ENCODE measurements around the gene PMM2.
"Not testable (repeated sequence)": the region's sequence is repeated elsewhere in the genome, so short reads cannot be mapped to it uniquely, and the experiment has no call there.

DNA sequence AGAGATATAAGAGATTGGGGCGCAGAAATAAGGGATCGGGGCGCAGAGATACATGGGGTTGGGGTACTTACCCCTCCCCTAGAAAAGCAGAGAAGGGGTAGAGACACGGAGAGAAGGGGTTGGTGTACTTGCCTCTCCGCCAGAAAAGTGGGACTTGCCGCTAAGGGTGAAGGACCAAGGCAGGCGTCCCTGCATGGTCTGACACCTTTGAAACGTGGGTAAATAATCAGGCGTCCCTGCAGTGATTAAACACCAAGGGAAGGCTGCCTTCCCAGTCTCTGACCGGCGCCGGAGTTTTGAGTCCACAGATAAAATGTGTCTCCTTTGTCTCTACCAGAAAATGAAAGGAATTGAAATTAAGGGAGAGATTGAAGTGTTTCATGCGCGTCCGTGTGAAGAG is 40.0 kb downstream of the PMM2 start:
- not testable (repeated sequence) for TF ChIP-seq CTCF (IDR thresholded peaks at IDR 0.05; ENCODE audit: low read length); EZH2 (IDR thresholded peaks at IDR 0.05; ENCODE audit: borderline replicate concordance, low read length)

All from OCI-LY1 (cell line).